HG03565 (cell line): Measurements from ENCODE around the gene SERINC3.

Source experiments
- ATAC-seq: cut with Tn5 transposase; IDR thresholded peaks from one replicate; pipeline ENCODE4 v1.9.1; 2021; ENCODE audit warnings: mild to moderate bottlenecking, moderate library complexity; ENCODE audit not compliant: unreplicated experiment

SERINC3 gene

GRCh38 chr20:44467289-44467883 is 54.5 kb downstream of the SERINC3 start:
- no peak for ATAC-seq

GRCh38 chr20:44465001-44465560 is 56.8 kb downstream of the SERINC3 start:
- ATAC-seq, result no peak

DNA sequence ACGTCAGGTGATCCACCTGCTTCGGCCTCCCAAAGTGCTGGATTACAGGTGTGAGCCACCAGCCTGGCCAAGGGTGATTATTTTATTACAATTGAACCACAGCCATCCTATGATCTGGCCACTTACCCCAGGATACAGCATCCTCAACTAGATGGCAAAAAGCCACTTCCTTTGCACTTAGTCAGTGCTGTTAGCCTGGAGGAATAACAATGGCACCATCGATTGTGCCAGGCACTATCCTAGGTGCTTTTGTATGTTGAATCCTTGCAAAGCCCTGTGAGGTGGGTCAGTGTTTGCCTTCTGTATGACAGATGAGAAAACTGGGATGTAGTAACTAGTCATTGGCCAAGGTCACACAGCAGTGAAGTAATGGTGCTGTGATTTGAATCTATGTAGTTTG is 57.4 kb downstream of the SERINC3 start:
- ATAC-seq, result no peak

DNA sequence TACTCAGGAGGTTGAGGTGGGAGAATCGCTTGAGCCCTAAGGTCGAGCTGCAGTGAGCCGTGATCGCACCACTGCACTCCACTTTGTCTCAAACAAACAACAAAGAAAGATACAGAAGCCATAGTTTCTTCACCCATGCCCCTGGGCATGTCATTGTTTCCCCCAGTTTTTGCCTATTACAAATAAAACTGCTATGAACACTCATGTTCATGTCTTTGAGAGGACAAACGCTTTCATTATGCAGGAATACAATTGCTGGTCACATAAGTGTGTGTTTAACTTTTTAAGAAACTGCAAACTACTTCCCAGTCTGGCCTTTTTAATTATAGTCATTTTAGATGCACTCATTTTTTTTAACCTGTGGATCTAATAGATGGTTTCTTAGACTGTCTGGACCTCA is 58.4 kb downstream of the SERINC3 start:
- no peak for ATAC-seq

DNA sequence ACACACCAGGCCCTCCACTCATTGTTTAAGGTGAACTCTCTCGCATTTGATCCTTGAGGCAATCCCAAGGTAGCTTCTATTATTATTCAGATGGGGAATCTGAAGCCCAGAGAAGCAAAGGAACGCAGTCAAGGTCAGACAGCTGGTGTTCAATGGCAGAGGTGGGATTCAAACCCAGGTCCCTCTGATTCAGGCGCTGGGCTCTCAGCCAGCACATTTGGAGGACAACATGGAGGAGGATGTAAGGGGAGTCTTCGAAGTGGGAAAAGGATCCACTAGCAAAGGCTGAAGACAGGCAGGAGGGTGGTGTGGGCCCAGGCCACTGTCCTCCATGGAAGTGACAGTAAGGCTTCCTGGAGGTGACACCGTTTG is 60.1 kb downstream of the SERINC3 start:
- no peak for ATAC-seq

- ATAC-seq, result no peak
These were observed 60.6 kb downstream of the SERINC3 start for GRCh38 chr20:44461142-44461802.

GRCh38 chr20:44460795-44461141 is 61.1 kb downstream of the SERINC3 start:
- no peak for ATAC-seq

DNA sequence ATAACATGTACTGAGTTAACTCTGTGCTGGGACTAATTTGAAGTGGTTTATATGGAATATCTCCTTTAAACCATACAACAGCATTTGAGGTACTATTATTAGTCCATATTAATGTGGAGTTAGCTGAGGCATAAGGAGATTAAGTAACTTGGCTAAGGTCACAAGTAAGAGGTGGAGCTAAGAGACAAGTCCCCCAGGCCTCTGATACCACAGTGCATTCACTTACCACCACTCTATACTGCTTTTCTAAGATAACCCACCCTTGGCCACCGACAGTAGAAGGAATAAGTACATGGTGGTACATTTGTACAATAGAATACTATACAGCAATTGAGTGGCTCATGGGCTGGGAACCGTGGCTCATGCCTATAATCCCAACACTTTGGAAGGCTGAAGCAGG is 62.6 kb downstream of the SERINC3 start:
- no peak for ATAC-seq

DNA sequence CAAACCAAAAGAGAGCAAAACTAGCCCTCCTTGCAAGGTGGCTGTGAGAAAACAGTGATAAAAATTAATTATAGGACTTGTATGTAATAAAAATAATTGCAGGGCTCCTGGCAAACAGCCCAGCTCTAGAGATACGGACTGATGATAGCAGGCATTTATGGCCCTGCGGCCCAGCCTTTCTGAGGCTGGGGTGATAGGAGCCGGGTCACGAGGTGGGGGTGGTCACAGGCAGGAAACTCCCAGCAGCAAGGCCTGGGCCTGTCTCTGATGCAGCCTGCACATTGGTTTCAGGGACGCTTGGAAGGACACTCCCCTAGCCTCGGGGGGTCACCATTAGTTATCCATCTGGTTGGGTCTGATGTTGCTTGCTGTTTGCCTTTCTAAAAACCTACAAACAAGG is 64.9 kb downstream of the SERINC3 start:
- no peak for ATAC-seq

DNA sequence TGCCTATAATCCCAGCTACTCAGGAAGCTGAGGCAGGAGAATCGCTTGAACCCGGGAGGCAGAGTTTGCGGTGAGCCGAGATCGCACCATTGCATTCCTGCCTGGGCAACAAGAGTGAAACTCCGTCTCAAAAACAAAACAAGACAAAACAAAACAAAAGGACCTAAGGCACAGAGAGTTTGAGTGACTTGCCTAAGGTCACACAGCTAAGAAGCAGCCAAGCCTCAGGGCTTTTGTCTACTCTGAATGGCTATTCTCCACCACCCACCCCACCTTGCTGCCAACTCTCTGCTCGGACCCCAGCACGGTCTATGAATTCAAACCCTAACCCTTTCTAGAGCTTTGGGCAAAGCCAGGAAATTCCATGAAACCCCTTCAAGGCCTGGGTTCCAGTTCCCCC is 65.3 kb downstream of the SERINC3 start:
- no peak for ATAC-seq

DNA sequence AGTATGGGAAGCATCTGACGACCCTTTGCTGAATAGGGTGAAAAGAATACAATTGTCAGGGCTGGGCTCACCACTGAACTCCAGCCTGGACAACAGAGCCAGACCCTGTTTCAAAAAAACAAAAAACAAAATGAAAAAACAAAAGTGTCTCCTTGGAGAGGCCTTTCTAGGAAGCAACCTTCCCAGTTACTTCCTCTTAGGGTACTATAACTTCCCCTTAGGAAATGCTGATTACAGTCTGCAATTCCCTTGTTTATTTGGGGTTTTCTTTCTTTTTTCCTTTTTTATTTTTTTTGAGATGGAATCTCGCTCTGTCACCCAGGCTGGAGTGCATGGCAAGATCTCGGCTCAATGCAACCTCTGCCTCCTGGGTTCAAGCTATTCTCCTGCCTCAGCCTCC is 66.7 kb downstream of the SERINC3 start:
- no peak for ATAC-seq

DNA sequence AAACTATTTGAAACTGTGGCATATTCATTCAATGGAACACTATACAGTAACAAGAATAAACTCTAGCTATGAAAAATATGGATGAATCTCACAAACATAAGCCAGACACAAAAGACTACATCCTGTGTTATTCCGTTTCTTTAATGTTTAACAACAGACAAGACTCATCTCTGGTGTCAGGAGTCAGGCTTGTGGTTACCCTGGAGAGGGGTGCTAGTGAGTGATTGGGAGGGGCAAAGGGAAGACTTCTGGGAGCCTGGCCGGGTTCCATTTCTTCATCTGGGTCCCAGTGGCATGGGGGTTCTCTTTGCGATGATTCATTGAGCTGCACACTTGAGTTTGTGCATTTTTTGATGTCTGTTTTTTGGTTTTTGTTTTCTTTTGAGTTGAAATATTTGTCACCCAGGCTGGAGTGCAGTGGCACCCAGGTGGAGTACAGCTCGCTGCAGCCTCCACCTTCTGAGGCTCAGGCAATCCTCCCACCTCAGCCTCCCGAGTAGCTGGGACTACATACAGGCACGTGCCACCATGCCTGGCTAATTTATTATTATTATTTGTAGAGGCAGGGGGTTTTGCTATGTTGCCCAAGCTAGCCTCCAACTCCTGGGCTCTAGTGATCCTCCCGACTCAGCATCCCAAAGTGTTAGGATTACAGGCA is 67.4 kb downstream of the SERINC3 start:
- no peak for ATAC-seq

- no peak for ATAC-seq
These were observed 70.9 kb downstream of the SERINC3 start for GRCh38 chr20:44450903-44451450.

- ATAC-seq, result no peak
These were observed 71.5 kb downstream of the SERINC3 start for GRCh38 chr20:44450281-44450889.

DNA sequence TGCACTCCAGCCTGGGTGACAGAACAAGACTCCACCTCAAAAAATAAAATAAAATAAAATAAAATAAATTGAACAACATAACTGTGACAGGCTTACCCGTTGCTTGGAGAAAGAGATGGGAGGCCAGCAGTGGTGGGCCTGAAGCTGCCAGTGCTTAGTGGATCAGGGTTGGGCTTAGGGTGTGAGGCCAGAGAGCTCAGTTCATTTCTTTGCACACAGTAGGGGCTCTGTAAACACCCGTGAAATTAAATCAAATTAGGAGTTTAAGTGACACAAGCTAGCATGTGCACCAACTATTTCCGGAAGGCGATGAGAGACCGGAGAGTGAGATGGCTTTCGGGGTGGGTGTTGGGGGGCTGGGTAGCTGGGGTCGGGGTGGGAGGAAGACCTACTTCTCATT is 72.0 kb downstream of the SERINC3 start:
- ATAC-seq, result no peak

GRCh38 chr20:44448753-44449546 is 72.9 kb downstream of the SERINC3 start:
- ATAC-seq, result no peak

- no peak for ATAC-seq
These were observed 73.9 kb downstream of the SERINC3 start for GRCh38 chr20:44447827-44448419.
